GM18499 (cell line): ENCODE measurements around the gene STARD10.

Experiments
- ATAC-seq: cut with Tn5 transposase; IDR thresholded peaks from one replicate; pipeline ENCODE4 v1.9.1; 2021; ENCODE audit warnings: moderate number of reproducible peaks; ENCODE audit not compliant: insufficient read depth, unreplicated experiment

Gene STARD10

GRCh38 chr11:72768581-72768980, 25.3 kb downstream of the STARD10 start:
- ATAC-seq = no peak

DNA sequence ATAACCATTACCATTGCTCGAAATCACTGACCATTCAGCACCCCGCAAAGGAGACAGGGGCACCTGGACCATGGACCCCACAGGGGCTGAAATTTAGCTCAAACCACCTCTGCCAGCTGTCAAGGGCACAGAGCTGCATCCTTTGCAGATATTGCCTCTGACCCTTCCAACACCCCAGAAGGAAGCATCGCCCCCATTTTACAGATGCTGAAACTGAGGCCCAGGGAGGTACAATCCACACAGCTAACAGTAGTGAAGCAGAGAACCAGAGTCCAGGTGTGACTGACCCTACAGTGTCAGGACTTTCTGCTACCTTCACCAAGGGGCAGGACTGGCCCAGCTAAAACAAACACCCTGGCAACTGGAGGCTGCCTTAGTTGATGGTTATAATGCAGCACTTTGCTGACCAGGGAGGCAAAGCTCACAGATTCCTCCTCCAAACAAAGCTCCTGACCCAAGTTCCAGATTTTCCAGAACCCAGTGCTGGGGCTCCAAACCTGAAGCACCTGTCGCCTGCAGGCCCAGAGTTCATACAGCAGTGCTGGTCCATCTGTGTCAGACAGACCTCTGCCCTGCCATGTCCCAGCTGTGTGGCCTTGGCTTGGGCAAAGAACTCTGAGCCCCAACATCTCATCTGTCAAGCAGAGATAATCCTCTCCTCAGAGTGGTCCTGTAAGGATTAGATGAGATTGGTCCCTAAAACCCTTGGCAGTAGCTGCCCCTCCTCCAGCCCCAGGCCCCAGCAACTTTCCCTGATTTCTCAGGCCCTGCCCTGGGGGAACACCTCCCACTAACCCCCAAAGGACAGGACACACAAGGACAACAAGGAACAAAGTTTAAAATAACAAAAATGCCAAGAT, 26.4 kb downstream of the STARD10 start:
- no peak for ATAC-seq

GRCh38 chr11:72766152-72766902, 27.5 kb downstream of the STARD10 start:
- ATAC-seq = no peak

DNA sequence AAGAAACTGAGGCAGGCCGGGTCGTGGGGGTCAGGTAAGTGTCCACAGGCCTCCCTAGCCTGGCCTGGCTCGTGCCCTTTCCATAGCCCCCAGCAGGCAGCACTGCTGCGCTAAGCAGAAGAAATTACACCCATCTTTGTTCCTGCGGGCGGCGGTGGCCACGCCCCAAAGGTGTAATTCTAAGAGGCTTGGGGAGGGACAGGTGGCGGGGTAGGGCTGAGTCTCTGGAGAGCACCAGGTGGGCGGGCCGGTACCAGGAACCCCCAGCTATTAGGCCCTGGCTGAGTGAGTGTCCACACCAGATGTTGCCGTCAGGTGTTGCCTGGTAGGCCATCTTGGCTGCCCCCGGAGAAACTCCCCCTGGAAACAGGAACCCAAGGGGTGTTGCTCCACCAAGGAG, 29.3 kb downstream of the STARD10 start:
- ATAC-seq = no peak

DNA sequence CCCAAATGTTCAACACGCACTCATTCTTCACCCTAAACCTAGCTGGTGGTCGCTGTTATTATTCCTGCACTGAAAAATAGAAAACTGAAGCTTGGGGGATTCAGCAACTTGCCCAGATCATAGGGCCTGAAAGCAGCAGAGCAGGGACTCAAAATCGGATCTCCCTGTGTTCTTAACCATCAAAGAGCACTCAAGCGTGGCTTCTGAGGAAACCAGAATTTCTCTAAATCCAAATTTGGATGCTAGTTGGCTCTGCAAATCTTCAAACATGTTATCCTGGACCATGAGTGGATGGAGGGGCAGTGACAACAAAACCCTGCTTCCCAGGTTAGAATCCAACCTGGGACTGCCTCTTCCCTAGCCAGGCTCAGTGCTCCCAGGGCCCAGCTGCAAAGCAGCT, 30.0 kb downstream of the STARD10 start:
- no peak for ATAC-seq

- no peak for ATAC-seq
Measured at GRCh38 chr11:72762641-72763304, 31.1 kb downstream of the STARD10 start.

GRCh38 chr11:72760539-72761405, 33.1 kb downstream of the STARD10 start:
- ATAC-seq = no peak

GRCh38 chr11:72759468-72759985, 34.3 kb downstream of the STARD10 start:
- ATAC-seq = no peak

GRCh38 chr11:72758690-72759389, 35.0 kb downstream of the STARD10 start:
- ATAC-seq = no peak

DNA sequence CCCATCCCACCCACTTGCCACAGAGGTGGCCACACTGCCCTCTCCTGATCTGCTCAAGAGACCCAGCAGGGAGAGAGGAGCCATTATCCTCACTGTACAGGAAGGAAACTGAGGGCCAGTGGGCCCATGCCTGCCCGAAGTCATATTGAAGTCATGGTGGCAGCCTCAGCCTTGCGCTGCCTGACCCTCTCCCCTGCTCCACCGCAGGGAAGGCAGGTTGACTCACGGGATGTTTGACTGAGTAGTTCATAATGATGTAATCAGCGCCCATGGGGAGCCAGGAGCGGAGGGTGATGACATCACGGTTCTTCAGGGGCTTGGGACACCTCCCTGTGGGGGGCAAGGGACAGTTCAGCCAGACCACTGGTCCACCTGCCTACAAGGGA, 35.5 kb downstream of the STARD10 start:
- ATAC-seq = no peak

- ATAC-seq = no peak
Measured at GRCh38 chr11:72755713-72756285, 38.0 kb downstream of the STARD10 start.

DNA sequence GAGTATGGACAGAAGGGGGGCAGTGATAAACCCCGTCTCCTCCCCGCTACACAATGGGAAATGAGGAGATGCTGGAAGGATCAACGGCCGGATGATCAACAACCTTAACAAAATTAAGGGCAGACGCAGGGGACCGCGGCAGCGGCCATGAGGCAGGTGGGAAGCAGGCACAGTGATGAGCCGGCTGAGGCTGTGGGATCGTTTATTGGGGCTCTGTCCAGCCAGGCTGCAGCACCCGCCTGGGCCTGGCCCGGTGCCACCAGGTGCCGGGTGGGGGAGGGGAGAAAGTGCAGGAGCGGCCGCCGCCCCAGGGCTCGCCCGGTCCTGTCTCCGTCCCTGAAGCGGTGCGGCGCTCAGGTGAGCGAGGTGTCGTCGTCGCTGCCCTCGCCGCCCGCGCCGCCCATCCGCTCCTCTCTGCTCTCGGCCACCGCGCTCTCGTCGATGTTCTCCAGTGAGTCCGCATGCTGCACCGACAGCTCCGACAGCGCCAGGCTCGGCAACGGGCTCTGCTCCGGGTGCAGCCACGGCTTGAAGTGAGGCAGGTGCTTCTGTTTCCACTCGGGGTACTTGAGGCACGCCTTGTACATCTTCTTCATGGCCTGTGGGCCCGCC, 39.2 kb downstream of the STARD10 start:
- ATAC-seq = no peak

GRCh38 chr11:72754149-72754543, 39.7 kb downstream of the STARD10 start:
- ATAC-seq = no peak

GRCh38 chr11:72753341-72754148, 40.3 kb downstream of the STARD10 start:
- ATAC-seq = no peak

GRCh38 chr11:72752088-72752914, 41.5 kb downstream of the STARD10 start, which contains the start of gene ARAP1:
ARAP1 (minus strand) TSS chr11:72752408; CDS start chr11:72727128, 25,280 bp downstream.
- no peak for ATAC-seq

- ATAC-seq = no peak
Measured at GRCh38 chr11:72751116-72752087, 42.4 kb downstream of the STARD10 start.
